SIG-M5 treated with dmso at 0.1 percent for 504 hours (cell line): ENCODE data around the gene ASB18.
"Not testable (repeated sequence)": the region's sequence is repeated elsewhere in the genome, so short reads cannot be mapped to it uniquely, and the experiment has no call there.

Experiments used
- DNase-seq: peaks from one replicate; lab custom pipeline; 2025; ENCODE audit not compliant: unreplicated experiment; lab: John Stamatoyannopoulos, UW

Gene ASB18

DNA sequence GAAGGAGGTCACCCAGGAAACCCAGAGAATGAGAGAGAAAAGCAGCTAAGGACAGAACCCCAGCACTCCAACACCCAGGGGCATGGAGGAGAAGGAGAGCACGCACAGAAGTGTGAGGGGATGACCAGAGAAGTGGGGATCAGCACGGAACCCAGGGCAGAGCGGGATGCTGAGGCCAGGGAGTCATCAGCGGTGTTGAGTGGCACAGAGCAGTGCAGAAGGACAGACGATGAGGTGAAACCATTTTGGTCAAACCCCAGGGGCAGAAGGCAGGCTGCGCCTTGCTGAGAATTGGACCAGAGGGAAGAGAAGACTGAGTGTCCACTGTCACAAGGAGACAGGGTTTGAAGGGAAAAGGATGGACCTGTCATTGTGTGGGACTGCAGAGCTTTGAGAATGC is 23.4 kb upstream of the ASB18 start:
- no peak for DNase-seq

- DNase-seq, result no peak
These were observed 22.8 kb upstream of the ASB18 start for GRCh38 chr2:236286873-236287545.

DNA sequence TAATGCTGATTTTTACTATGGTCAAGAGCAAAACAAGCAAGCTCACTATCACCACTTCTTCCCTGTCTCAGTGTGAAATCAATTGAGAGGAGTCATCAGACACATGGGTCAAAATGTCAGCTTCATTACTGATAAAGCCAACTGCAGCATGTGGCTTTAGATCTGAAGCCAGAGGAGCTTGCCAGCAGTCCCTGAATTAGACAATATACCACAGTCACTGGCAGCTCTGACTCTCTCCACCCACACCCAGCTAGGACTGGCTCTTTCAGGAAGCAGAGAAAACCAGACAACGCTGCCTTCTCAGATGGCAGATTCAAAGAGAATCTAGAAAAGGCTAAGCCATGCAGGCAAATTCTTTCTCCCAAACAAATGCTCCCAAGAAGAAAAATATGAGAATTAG is 20.0 kb upstream of the ASB18 start:
- no peak for DNase-seq

- no peak for DNase-seq
These were observed 18.2 kb upstream of the ASB18 start for GRCh38 chr2:236282406-236282805.

DNA sequence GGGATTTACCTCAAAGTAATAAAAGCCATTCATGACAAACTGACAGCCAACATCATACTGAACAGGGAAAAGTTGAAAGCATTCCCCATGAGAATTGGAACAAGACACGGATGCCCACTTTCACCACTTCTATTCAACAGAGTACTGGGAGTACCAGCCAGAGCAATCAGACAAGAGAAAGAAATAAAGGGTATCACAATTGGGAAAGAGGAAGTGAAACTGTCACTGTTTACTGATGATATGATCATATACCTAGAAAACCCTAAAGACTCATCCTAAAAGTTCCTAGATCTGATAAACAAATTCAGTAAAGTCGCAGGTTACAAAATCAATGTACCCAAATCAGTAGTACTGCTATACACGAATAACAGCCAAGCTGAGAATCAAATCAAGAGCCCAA is 17.2 kb upstream of the ASB18 start:
- no peak for DNase-seq

DNA sequence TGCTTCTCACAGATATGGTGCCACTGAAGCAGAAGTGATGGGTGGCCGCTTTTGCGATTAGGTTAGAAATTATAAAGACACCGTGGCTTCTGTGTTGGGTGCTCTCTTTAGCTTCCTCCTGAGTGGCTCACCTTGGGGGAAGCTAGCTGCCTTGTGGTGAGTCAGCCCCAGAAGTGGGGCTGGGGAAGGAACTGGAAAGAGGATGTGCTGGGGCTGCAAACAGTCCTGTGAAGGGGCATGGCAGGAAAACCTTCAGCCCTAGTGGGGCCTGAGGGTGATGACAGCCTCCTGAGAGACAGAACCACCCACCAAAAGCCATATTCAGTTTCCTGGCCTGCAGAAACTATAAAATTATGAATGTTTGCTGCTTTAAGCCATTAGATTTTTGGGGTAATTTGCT is 8.9 kb upstream of the ASB18 start:
- no peak for DNase-seq

- DNase-seq, result no peak
These were observed 7.6 kb upstream of the ASB18 start for GRCh38 chr2:236271851-236272250.

- DNase-seq, result not testable (repeated sequence)
These were observed 5.7 kb upstream of the ASB18 start for GRCh38 chr2:236269876-236270275.

DNA sequence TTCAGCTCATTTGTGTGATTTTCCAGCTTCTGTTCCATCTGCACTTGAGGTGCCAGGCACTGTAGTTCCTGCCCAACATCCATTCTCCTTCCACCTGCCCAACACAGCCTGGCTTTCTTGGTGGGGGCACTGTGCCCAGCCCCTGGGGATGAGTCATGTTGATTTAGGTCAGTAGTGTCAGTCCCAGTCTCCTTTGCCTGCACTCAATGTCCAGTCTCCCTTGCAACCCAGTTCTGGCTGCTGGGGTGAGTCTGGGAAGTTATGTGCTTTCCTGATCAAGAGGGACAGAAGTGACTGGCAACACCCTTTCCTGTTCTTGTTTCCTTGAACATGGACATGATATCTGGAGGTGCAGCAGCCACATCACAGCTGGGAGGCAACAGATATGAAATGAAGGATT is 1.5 kb upstream of the ASB18 start:
- no peak for DNase-seq

DNA sequence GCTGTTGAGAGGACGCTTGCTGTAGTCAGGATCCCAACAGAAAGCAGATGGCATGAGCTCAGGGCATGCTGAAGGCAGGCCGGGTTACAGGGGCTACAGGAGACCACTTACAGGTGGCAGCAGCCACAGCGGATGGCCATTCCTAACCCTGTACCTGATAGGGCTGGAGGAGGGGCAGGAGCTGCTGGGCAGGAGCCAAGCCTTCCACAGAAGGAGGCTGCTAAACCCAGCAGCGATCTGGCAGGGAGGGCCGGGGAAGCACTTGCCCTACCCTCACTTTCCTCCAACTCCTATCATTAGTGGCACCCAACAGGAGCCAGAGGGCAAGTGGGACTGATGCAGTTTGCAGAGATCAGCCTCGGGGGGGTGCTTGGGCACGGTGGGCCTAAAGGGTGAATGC is 2.0 kb downstream of the ASB18 start:
- DNase-seq, result no peak

- no peak for DNase-seq
These were observed 2.8 kb downstream of the ASB18 start for GRCh38 chr2:236261452-236261851.

DNA sequence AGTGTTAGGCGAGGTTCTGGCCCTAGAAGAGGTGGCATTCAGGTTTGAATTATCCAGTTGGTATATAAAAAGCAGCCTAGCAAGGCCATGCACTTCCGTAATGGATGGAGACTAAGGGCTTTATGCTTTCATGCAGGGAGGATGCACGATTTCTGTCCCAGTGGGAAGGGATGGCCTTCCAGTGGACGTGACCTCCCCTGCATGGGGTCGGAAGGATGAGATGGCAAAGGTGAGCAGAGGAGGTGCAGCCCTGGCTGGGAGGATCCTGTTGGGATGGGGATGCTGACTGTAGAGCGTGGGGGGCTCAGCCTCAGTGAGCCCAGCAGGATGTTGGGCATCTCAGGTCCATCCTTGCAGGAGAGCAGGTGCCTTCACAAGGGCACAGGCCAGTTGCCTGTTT is 4.8 kb downstream of the ASB18 start:
- DNase-seq, result no peak

DNA sequence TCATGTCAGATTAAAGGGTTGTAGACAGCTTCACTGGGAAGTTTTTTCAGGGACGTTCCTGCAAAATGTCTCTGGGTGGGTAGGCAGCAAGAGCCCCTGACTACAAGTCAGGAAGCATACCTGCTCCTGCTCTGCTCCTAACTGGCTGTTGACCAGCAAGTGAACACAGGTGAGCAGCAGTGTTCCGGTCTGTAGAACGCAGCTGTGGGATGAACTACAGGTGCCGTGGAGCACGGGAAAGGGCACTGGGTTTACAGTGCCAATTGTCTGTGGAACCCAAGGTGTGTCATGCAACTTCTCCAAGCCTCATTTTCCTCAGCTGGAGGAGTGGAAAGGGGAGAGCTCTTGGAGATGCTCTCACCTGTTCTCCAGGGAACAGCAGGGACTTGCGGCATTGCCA is 6.6 kb downstream of the ASB18 start:
- no peak for DNase-seq

DNA sequence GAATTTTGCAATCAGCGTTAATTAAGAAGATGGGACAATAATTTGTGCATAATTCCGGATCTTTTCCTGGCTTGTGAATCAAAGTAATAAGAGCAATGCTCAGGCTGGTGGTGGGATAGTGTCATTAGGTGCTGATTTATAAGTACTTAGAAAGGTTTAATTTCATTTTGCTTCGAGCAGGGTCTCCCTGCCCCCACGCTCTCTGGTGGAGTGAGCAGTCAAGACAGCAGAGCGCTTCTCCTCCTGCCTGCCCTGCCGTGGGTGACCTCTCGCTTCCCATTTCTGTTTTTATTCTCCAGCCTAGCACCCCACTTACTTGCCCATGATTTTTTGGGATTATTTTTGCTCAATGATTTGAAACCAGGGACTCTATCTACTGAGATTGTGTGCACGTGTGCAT is 7.1 kb downstream of the ASB18 start:
- DNase-seq, result no peak

DNA sequence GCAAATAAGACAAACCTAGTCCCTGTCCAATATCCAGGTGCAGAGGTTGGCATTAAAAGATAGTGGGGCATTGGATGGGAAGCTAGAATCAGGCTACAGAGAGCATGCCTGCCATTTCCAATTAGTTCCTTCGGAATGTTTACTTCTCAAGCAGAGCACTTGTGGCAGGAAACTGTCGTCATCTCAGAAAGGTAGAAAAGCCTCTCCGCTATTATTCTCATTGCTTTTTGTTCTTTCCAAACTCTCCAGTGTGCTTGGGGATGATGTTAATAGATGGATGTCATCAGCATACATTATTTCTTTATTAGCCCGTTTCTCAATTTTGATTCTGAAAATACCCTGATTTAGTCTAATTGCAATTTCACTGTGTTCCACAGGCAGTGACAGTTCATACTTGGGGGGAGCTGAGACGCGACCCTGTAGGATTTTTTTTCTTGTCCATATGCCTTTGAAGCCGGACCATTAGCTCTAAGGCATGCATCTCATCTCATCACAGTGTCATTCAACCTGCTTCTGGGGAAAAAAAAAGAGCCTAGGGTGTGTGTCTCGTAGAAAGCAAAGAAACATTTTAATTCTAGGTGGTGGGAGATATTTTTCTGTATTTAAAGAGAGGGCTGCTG is 7.7 kb downstream of the ASB18 start:
- DNase-seq, result no peak

DNA sequence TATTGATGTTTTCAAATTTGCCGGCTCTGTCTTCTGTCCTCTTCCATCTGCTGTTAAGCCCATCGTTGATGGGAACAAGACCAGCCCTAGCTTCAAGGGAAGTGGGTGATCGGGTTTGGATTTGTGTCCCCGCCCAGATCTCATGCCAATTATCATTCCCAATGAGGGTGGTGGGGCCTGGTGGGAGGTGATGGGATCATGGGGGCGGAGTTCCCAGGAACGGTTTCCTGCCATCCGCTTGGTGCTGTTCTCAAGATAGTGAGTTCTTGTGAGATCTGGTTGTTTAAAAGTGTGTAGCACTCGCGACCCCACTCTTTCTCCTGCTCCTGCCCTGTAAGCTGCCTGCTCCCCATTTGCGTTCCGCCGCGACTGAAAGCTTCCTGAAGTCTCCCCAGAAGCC is 9.5 kb downstream of the ASB18 start:
- no peak for DNase-seq

GRCh38 chr2:236254001-236254400 is 10.2 kb downstream of the ASB18 start:
- no peak for DNase-seq

GRCh38 chr2:236252602-236253001 is 11.6 kb downstream of the ASB18 start:
- no peak for DNase-seq

GRCh38 chr2:236250909-236251579 is 13.2 kb downstream of the ASB18 start:
- no peak for DNase-seq

DNA sequence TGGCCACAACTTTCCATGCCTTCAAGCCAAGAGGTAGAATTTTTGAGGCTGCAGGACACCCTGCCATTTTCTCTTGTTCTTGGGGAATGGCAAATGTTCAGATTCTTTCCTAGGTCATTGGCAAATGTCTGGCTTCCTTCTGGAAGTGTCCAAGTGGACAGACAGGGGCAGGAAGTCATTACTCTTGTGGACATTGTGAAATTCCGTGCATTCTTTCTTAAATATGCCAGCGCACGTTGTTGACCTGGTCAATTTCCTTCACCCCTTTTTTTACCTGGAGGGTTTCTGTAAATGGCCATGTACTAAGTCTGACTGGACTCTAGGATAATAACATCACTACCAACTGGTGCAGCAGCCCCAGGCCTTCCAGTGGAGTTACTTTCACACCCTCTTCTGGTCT is 13.9 kb downstream of the ASB18 start:
- DNase-seq, result no peak

GRCh38 chr2:236249066-236249465 is 15.1 kb downstream of the ASB18 start:
- DNase-seq, result no peak

DNA sequence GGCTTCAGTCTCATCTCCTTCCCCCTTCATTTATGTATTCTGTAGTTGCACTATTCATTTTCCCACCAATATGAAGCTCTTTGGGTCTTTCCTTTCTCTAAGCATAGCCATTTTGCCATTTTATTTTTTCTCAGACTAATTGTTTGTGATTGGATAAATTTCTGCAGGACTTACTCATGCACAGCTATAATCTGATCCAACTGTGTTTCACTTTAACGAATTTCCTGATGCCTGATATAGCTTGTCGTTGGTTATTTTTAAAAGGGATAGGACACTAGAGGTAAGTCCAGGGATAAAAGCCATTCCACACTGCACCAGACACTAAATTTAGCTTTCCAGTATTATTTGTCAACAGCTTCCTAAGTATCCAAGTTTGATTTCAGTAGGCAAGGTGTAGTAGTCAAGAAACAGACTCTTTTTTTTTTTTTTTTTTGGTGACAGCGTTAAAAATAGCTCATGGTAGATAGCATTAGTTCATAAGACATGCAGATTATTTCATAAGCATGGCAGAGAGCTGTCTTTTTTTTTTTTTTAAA is 17.4 kb downstream of the ASB18 start:
- no peak for DNase-seq
